GM19452 (cell line): ENCODE measurements around the gene OVOL1.
"Not testable (repeated sequence)": the region's sequence is repeated elsewhere in the genome, so short reads cannot be mapped to it uniquely, and the experiment has no call there.

Experiments used
- ATAC-seq: cut with Tn5 transposase; IDR thresholded peaks from one replicate; pipeline ENCODE4 v1.9.1; 2021; ENCODE audit not compliant: unreplicated experiment

Gene OVOL1

GRCh38 chr11:65786786-65787636, at the start of gene OVOL1:
Gene OVOL1, plus strand, starts transcription at chr11:65787063. Its CDS starts 311 bp downstream, at chr11:65787374.
- ATAC-seq, result no peak

DNA sequence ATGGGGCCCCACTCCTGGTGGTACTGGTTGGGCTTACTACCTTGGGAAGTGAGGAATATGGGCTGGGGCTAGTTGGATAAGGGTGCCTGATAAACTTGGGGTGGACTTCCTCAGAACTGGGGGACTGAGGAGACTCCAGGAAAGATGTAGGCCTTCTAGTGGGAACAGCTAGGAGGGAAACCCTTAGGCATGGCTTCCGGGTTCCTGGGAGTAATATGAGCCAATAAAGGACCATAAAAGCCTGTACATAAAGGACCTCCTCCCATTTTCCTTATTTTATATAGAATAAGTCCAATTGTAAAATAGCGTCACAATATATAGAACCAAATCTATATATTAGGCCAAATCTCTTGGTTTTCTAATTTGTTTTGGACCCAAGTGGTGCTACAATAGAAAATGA, 47.8 kb upstream of the OVOL1 start:
- ATAC-seq, result no peak

GRCh38 chr11:65741185-65741584, 45.7 kb upstream of the OVOL1 start:
- no peak for ATAC-seq

GRCh38 chr11:65742353-65742752, 44.5 kb upstream of the OVOL1 start:
- no peak for ATAC-seq

- no peak for ATAC-seq
Observed at GRCh38 chr11:65743681-65744025, 43.2 kb upstream of the OVOL1 start.

GRCh38 chr11:65744026-65744698, 42.7 kb upstream of the OVOL1 start:
- no peak for ATAC-seq

GRCh38 chr11:65744699-65745042, 42.2 kb upstream of the OVOL1 start:
- ATAC-seq, result no peak

GRCh38 chr11:65745049-65745448, 41.8 kb upstream of the OVOL1 start:
- ATAC-seq, result no peak

DNA sequence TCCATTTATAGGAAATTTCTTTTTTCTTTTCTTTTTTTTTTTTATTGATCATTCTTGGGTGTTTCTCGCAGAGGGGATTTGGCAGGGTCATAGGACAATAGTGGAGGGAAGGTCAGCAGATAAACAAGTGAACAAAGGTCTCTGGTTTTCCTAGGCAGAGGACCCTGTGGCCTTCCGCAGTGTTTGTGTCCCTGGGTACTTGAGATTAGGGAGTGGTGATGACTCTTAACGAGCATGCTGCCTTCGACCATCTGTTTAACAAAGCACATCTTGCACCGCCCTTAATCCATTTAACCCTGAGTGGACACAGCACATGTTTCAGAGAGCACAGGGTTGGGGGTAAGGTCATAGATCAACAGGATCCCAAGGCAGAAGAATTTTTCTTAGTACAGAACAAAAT, 24.7 kb upstream of the OVOL1 start:
- ATAC-seq, result not testable (repeated sequence)

- ATAC-seq, result not testable (repeated sequence)
Observed at GRCh38 chr11:65762816-65763215, 24.0 kb upstream of the OVOL1 start.

DNA sequence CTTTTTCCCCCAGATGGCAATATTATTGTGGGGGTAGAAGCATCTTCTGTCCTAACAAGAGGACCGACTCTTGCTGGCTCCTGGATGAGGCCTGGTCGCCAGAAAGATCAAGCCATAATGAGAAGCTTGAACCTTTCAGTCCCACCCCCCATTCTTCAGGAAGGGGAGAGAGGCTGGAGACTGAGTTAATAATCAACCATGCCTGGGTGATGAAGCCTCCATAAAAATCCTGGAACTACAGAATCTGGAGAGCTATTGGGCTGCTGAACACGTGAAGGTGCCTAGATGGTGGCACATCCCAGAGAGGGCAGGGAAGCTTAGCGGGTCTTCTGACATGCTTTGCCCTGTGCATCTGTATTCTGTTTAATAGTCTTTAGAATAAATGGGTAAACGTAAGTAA, 22.4 kb upstream of the OVOL1 start:
- ATAC-seq, result no peak

DNA sequence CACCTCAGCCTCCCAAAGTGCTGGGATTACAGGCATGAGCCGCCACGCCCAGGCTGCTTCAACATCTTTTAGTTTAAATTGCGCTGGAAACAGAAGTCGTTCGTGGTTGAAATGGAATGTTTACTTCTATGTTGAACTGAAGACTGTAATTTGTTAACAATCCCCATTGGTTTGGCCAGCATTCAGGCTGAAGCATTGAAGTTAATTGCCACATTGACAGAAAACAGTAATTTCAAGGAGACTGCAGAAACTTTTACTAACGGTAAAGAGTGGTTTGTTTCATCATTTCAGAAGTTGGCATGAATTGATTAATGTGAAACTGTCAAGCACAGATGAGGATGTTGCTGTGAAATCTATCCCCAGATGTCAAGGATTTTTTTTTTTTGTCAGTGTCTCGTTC, 20.3 kb upstream of the OVOL1 start:
- no peak for ATAC-seq

DNA sequence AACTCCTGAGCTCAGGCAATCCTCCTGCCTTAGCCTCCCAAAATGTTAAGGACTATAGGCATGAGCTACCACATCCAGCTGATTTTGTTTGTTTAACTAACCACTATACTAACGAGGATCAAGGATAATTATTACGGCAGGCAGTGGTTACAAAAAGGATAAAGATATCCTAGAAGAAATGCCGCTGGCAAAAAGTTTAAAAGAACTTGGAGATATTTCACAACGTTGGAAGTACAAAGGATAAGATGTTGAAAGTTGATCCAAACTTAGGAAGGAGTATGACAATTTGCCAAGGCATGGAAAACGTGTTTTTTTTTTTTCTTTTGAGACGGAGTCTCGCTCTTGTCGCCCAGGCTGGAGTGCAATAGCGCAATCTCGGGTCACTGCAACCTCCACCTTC, 19.5 kb upstream of the OVOL1 start:
- no peak for ATAC-seq

DNA sequence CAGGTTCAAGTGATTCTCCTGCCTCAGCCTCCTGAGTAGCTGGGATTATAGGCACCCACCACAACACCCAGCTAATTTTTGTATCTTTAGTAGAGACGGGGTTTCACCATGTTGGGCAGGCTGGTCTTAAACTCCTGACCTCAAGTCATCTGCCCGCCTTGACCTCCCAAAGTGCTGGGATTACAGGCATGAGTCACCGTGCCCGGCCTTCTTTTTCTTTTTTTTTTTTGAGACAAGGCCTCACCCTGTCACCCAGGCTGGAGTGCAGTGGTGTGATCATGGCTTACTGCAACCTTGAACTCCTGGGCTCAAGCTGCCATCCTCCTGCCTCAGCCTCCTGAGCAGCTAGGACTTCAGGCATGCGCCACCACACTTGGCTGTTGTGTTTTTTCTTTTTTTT, 19.1 kb upstream of the OVOL1 start:
- not testable (repeated sequence) for ATAC-seq

- ATAC-seq, result no peak
Observed at GRCh38 chr11:65770951-65771567, 15.8 kb upstream of the OVOL1 start.

DNA sequence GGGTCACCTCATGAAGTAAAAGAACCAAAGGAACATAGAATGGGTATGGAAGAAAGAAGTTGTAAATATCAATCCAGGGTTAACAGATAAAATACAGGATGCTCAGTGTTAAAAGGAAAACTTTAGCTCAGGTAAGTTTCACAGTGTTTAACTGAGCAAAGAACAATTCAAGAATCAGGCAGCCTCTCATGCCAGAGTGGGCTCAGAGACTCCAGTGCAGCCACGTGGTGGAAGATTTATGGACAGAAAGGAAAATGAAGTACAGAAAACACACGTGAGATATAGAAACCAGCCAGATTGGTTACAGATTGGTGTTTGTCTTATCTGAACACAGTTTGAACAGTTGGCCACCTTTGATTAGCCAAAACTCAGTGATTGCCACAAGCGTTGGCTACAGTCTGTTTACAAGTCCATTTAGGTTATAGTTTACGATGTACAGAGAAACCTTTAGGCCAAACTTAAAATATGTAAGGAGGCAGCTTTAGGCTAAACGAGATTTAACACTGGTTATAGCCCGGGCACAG, 15.2 kb upstream of the OVOL1 start:
- no peak for ATAC-seq

DNA sequence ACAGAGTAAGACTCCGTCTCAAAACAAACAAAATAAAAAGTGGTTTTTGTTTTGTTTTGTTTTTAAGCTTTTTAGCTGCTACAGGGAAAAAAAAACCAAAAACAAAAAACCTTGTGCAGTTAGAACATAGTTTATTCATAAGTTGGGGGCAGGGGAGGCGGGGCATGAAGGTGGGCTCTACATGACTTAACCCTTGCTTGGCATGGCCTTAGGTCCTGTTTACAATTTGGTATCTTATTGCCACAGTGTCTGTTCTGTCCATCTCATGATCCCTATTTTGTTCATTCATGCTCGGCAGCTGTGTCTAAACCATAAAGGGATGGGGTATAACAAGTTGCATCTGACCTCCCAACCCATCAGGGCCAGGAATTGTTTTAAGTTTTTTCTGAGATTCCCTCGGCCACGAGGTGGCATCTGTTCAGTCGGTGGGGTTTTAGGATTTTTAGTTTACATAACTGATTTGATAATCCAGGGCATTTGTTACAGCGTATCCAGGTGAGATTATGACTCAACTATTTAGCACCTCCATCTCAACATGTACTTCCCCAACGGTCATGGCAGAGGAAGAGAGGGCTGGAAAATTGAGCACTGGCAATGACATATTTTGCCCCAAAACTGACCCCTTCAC, 13.0 kb upstream of the OVOL1 start:
- ATAC-seq, result no peak

GRCh38 chr11:65774525-65775306, 12.1 kb upstream of the OVOL1 start:
- no peak for ATAC-seq

GRCh38 chr11:65776196-65776595, 10.7 kb upstream of the OVOL1 start:
- ATAC-seq, result no peak

GRCh38 chr11:65776710-65777141, 10.1 kb upstream of the OVOL1 start:
- ATAC-seq, result no peak

- ATAC-seq, result no peak
Observed at GRCh38 chr11:65777241-65777640, 9.6 kb upstream of the OVOL1 start.
